ENCODE measurements around the gene FAAH.
"Not testable (repeated sequence)": the region's sequence is repeated elsewhere in the genome, so short reads cannot be mapped to it uniquely, and the experiment has no call there.

- TF ChIP-seq CTCF, POLR2A (IDR thresholded peaks at IDR 0.05): not testable (repeated sequence)
Measured at GRCh38 chr1:46355920-46356319, 38.2 kb upstream of the FAAH start.

All from uterus (tissue), 2 donors.